ENCODE results near the gene NTRK3.

The NTRK3 gene

GRCh38 chr15:88115486-88116152, 140.9 kb downstream of the NTRK3 start:
- no peaks in the 10 kb centered on the region for H3K4me1 ChIP-seq (ENCODE audit: control insufficient read depth, insufficient read depth, low read length)
- no peak overlapping the region for H3K4me3 ChIP-seq (ENCODE audit: insufficient read depth, low read depth, low read length)
- WGBS, 2 experiments, result 86 to 92% methylated on average over 12 of the region's 12 CpGs
- H3K27ac ChIP-seq (ENCODE audit: insufficient read depth, low read depth, low read length, poor library complexity, severe bottlenecking), result no peak overlapping the region
- H3K36me3 ChIP-seq (ENCODE audit: control insufficient read depth, insufficient read depth, low read length), result no peaks in the 10 kb centered on the region
- H3K9me3 ChIP-seq (ENCODE audit: control insufficient read depth, low read length), result no peaks in the 10 kb centered on the region
- no peaks in the 10 kb centered on the region for H3K27me3 ChIP-seq (ENCODE audit: control insufficient read depth, insufficient read depth, low read length, poor library complexity, severe bottlenecking)

GRCh38 chr15:88113613-88114308, 142.8 kb downstream of the NTRK3 start:
- 83 to 88% methylated on average over 1 of the region's 1 CpG for WGBS, 2 experiments
- Histone ChIP-seq H3K4me1 (ENCODE audit: control insufficient read depth, insufficient read depth, low read length) (no peaks in the 10 kb centered on the region), H3K9me3 (ENCODE audit: control insufficient read depth, low read length) (no peaks in the 10 kb centered on the region), H3K36me3 (ENCODE audit: control insufficient read depth, insufficient read depth, low read length) (no peaks in the 10 kb centered on the region), H3K4me3 (ENCODE audit: insufficient read depth, low read depth, low read length) (no peak overlapping the region), H3K27ac (ENCODE audit: insufficient read depth, low read depth, low read length, poor library complexity, severe bottlenecking) (no peak overlapping the region), H3K27me3 (ENCODE audit: control insufficient read depth, insufficient read depth, low read length, poor library complexity, severe bottlenecking) (no peaks in the 10 kb centered on the region)

GRCh38 chr15:88108991-88109390, 147.5 kb downstream of the NTRK3 start:
- WGBS, 2 experiments, result 84 to 87% methylated on average over 11 to 12 of the region's 12 CpGs
- Histone ChIP-seq H3K4me1 (ENCODE audit: control insufficient read depth, insufficient read depth, low read length) (no peaks in the 10 kb centered on the region), H3K27me3 (ENCODE audit: control insufficient read depth, insufficient read depth, low read length, poor library complexity, severe bottlenecking) (no peaks in the 10 kb centered on the region), H3K9me3 (ENCODE audit: control insufficient read depth, low read length) (no peaks in the 10 kb centered on the region), H3K27ac (ENCODE audit: insufficient read depth, low read depth, low read length, poor library complexity, severe bottlenecking) (no peak overlapping the region), H3K4me3 (ENCODE audit: insufficient read depth, low read depth, low read length) (no peak overlapping the region), H3K36me3 (ENCODE audit: control insufficient read depth, insufficient read depth, low read length) (no peaks in the 10 kb centered on the region)

- no peaks in the 10 kb centered on the region for H3K27me3 ChIP-seq (ENCODE audit: control insufficient read depth, insufficient read depth, low read length, poor library complexity, severe bottlenecking)
- H3K36me3 ChIP-seq (ENCODE audit: control insufficient read depth, insufficient read depth, low read length), result no peaks in the 10 kb centered on the region
- H3K4me3 ChIP-seq (ENCODE audit: insufficient read depth, low read depth, low read length), result no peak overlapping the region
- H3K4me1 ChIP-seq (ENCODE audit: control insufficient read depth, insufficient read depth, low read length), result no peaks in the 10 kb centered on the region
- no peaks in the 10 kb centered on the region for H3K9me3 ChIP-seq (ENCODE audit: control insufficient read depth, low read length)
- H3K27ac ChIP-seq (ENCODE audit: insufficient read depth, low read depth, low read length, poor library complexity, severe bottlenecking), result no peak overlapping the region
These were observed 148.1 kb downstream of the NTRK3 start for GRCh38 chr15:88108477-88108876.

GRCh38 chr15:88106074-88106473, 150.5 kb downstream of the NTRK3 start:
- no peaks in the 10 kb centered on the region for H3K27me3 ChIP-seq (ENCODE audit: control insufficient read depth, insufficient read depth, low read length, poor library complexity, severe bottlenecking)
- no peaks in the 10 kb centered on the region for H3K4me1 ChIP-seq (ENCODE audit: control insufficient read depth, insufficient read depth, low read length)
- H3K4me3 ChIP-seq (ENCODE audit: insufficient read depth, low read depth, low read length), result no peak overlapping the region
- no peak overlapping the region for H3K27ac ChIP-seq (ENCODE audit: insufficient read depth, low read depth, low read length, poor library complexity, severe bottlenecking)
- no peaks in the 10 kb centered on the region for H3K9me3 ChIP-seq (ENCODE audit: control insufficient read depth, low read length)
- no peaks in the 10 kb centered on the region for H3K36me3 ChIP-seq (ENCODE audit: control insufficient read depth, insufficient read depth, low read length)
- WGBS, 2 experiments, result 94 to 95% methylated on average over 6 of the region's 6 CpGs

- H3K27ac ChIP-seq (ENCODE audit: insufficient read depth, low read depth, low read length, poor library complexity, severe bottlenecking), result no peak overlapping the region
- no peak overlapping the region for H3K4me3 ChIP-seq (ENCODE audit: insufficient read depth, low read depth, low read length)
- WGBS, 2 experiments, result 84 to 87% methylated on average over 3 of the region's 3 CpGs
- no peaks in the 10 kb centered on the region for H3K4me1 ChIP-seq (ENCODE audit: control insufficient read depth, insufficient read depth, low read length)
- H3K9me3 ChIP-seq (ENCODE audit: control insufficient read depth, low read length), result no peaks in the 10 kb centered on the region
- no peaks in the 10 kb centered on the region for H3K36me3 ChIP-seq (ENCODE audit: control insufficient read depth, insufficient read depth, low read length)
- no peaks in the 10 kb centered on the region for H3K27me3 ChIP-seq (ENCODE audit: control insufficient read depth, insufficient read depth, low read length, poor library complexity, severe bottlenecking)
These were observed 152.2 kb downstream of the NTRK3 start for GRCh38 chr15:88104357-88104756.

- Histone ChIP-seq H3K27ac (ENCODE audit: insufficient read depth, low read depth, low read length, poor library complexity, severe bottlenecking) (no peak overlapping the region), H3K4me3 (ENCODE audit: insufficient read depth, low read depth, low read length) (no peak overlapping the region), H3K9me3 (ENCODE audit: control insufficient read depth, low read length) (no peaks in the 10 kb centered on the region), H3K27me3 (ENCODE audit: control insufficient read depth, insufficient read depth, low read length, poor library complexity, severe bottlenecking) (no peaks in the 10 kb centered on the region), H3K36me3 (ENCODE audit: control insufficient read depth, insufficient read depth, low read length) (no peaks in the 10 kb centered on the region), H3K4me1 (ENCODE audit: control insufficient read depth, insufficient read depth, low read length) (no peaks in the 10 kb centered on the region)
- WGBS, 2 experiments, result 96 to 97% methylated on average over 2 of the region's 2 CpGs
These were observed 156.4 kb downstream of the NTRK3 start for GRCh38 chr15:88100181-88100580.

GRCh38 chr15:88098361-88098760, 158.2 kb downstream of the NTRK3 start:
- no peaks in the 10 kb centered on the region for H3K9me3 ChIP-seq (ENCODE audit: control insufficient read depth, low read length)
- H3K27me3 ChIP-seq (ENCODE audit: control insufficient read depth, insufficient read depth, low read length, poor library complexity, severe bottlenecking), result no peaks in the 10 kb centered on the region
- H3K4me3 ChIP-seq (ENCODE audit: insufficient read depth, low read depth, low read length), result no peak overlapping the region
- no peak overlapping the region for H3K27ac ChIP-seq (ENCODE audit: insufficient read depth, low read depth, low read length, poor library complexity, severe bottlenecking)
- no peaks in the 10 kb centered on the region for H3K36me3 ChIP-seq (ENCODE audit: control insufficient read depth, insufficient read depth, low read length)
- 91 to 92% methylated on average over 10 of the region's 10 CpGs for WGBS, 2 experiments
- H3K4me1 ChIP-seq (ENCODE audit: control insufficient read depth, insufficient read depth, low read length), result no peaks in the 10 kb centered on the region

- Histone ChIP-seq H3K4me1 (ENCODE audit: control insufficient read depth, insufficient read depth, low read length) (peaks cover 7% of the 10 kb centered on the region), H3K9me3 (ENCODE audit: control insufficient read depth, low read length) (no peaks in the 10 kb centered on the region), H3K4me3 (ENCODE audit: insufficient read depth, low read depth, low read length) (no peak overlapping the region), H3K27me3 (ENCODE audit: control insufficient read depth, insufficient read depth, low read length, poor library complexity, severe bottlenecking) (no peaks in the 10 kb centered on the region), H3K36me3 (ENCODE audit: control insufficient read depth, insufficient read depth, low read length) (no peaks in the 10 kb centered on the region), H3K27ac (ENCODE audit: insufficient read depth, low read depth, low read length, poor library complexity, severe bottlenecking) (no peak overlapping the region)
- WGBS, 2 experiments, result 96 to 97% methylated on average over 3 of the region's 3 CpGs
These were observed 165.0 kb downstream of the NTRK3 start for GRCh38 chr15:88091444-88092016.

GRCh38 chr15:88090481-88091011, 166.0 kb downstream of the NTRK3 start:
- Histone ChIP-seq H3K27ac (ENCODE audit: insufficient read depth, low read depth, low read length, poor library complexity, severe bottlenecking) (no peak overlapping the region), H3K4me1 (ENCODE audit: control insufficient read depth, insufficient read depth, low read length) (peaks cover 7% of the 10 kb centered on the region), H3K4me3 (ENCODE audit: insufficient read depth, low read depth, low read length) (no peak overlapping the region), H3K9me3 (ENCODE audit: control insufficient read depth, low read length) (no peaks in the 10 kb centered on the region), H3K36me3 (ENCODE audit: control insufficient read depth, insufficient read depth, low read length) (no peaks in the 10 kb centered on the region), H3K27me3 (ENCODE audit: control insufficient read depth, insufficient read depth, low read length, poor library complexity, severe bottlenecking) (no peaks in the 10 kb centered on the region)
- 69 to 77% methylated on average over 6 of the region's 6 CpGs for whole genome bisulfite sequencing, 2 experiments
